Hepatocyte (in vitro differentiated cells): ENCODE measurements around the gene SUMO3. TPM values are rescaled to one million over a fixed set of nuclear protein-coding genes. Genes with fewer than 3 reads are reported as not detected.

Experiments
- DNase-seq: peaks from one replicate; pipeline ENCODE4 v3.0.0-alpha.2; 2016; ENCODE audit warnings: low spot score
- H2AFZ ChIP-seq: fragments of 200-600 bp; sonication (generic); 2 replicates; pipeline ENCODE4 v1.6.0; 2016; ENCODE audit warnings: antibody characterized with exemption, mild to moderate bottlenecking
- H3K27ac ChIP-seq: fragments of 200-600 bp; sonication (generic); 2 replicates; pipeline ENCODE4 v1.5.1; 2016; ENCODE audit warnings: mild to moderate bottlenecking
- H3K27me3 ChIP-seq: fragments of 200-600 bp; sonication (generic); 2 replicates; pipeline ENCODE4 v1.6.1; 2016
- H3K36me3 ChIP-seq: fragments of 200-600 bp; sonication (generic); replicated peaks from 2 replicates; pipeline ENCODE4 v1.5.1; 2016; ENCODE audit warnings: low read depth; ENCODE audit not compliant: insufficient read depth
- H3K4me1 ChIP-seq: fragments of 200-600 bp; sonication (generic); 2 replicates; pipeline ENCODE4 v1.5.1; 2016; ENCODE audit warnings: mild to moderate bottlenecking, moderate library complexity; ENCODE audit not compliant: insufficient read depth
- H3K4me2 ChIP-seq: fragments of 200-600 bp; sonication (generic); 2 replicates; pipeline ENCODE4 v1.6.0; 2016
- H3K4me3 ChIP-seq: fragments of 200-600 bp; sonication (generic); 2 replicates; pipeline ENCODE4 v1.5.1; 2016; ENCODE audit warnings: mild to moderate bottlenecking
- H3K79me2 ChIP-seq: fragments of 200-600 bp; sonication (generic); 2 replicates; pipeline ENCODE4 v1.6.0; 2017; ENCODE audit warnings: mild to moderate bottlenecking
- H3K9me2 ChIP-seq: fragments of 200-600 bp; sonication (generic); replicated peaks from 2 replicates; pipeline ENCODE4 v1.6.0; 2017; ENCODE audit warnings: mild to moderate bottlenecking; ENCODE audit not compliant: insufficient read depth
- H3K9me3 ChIP-seq: fragments of 200-600 bp; sonication (generic); 2 replicates; pipeline ENCODE4 v1.5.1; 2016; ENCODE audit warnings: low read depth, mild to moderate bottlenecking
- H4K20me1 ChIP-seq: fragments of 200-600 bp; sonication (generic); 2 replicates; pipeline ENCODE4 v1.6.0; 2016; ENCODE audit warnings: mild to moderate bottlenecking; ENCODE audit not compliant: insufficient read depth, poor library complexity, severe bottlenecking
- CTCF ChIP-seq: fragments of 200-600 bp; sonication (generic); IDR thresholded peaks from 2 replicates; pipeline ENCODE4 v1.5.1; 2016; ENCODE audit warnings: antibody characterized with exemption, mild to moderate bottlenecking; ENCODE audit not compliant: poor library complexity
- EZH2 ChIP-seq: fragments of 200-600 bp; sonication (generic); IDR thresholded peaks from 2 replicates; pipeline ENCODE4 v1.6.1; 2016; ENCODE audit warnings: antibody characterized with exemption, mild to moderate bottlenecking, borderline replicate concordance
- EZH2phosphoT487 ChIP-seq: fragments of 200-600 bp; sonication (generic); IDR thresholded peaks from one replicate; pipeline ENCODE4 v1.6.1; 2018; ENCODE audit warnings: antibody characterized with exemption, mild to moderate bottlenecking, low read depth, moderate library complexity; ENCODE audit not compliant: unreplicated experiment, severe bottlenecking
- WGBS: methylation state at CpG from one replicate; pipeline ENCODE4 v1.1.6; 2016; ENCODE audit warnings: low lambda C conversion rate; ENCODE audit errors: missing lambda C conversion rate; 5-methylcytosine and 5-hydroxymethylcytosine counted together
- polyA plus RNA-seq: library from polyadenylated mRNA; unstranded; fragments of >200 nt; fragmentation: Nextera tagmentation; extraction: Ambion mirVana; gene quantifications from 2 replicates; pipeline ENCODE4 v1.2.1, GENCODE V29; 2016
- total RNA-seq: library from RNA; depleted of rRNA; stranded (reverse); fragments of >200 nt; gene quantifications from 2 replicates; pipeline ENCODE4 v1.2.3, GENCODE V29; 2014

Gene SUMO3
- total and polyA plus RNA-seq, 2 experiments from 2014 or later: 68.5 to 97.0 TPM

- H3K4me2 ChIP-seq: no peak overlapping the region
Measured at GRCh38 chr21:44858291-44858690, 40.4 kb upstream of the SUMO3 start.

GRCh38 chr21:44857127-44857892 lies 39.4 kb upstream of the SUMO3 start:
- H3K4me3 ChIP-seq: no peak overlapping the region
- peaks cover 16% of the 10 kb centered on the region for H3K4me1 ChIP-seq
- WGBS: 93% methylated on average over 16 of the region's 16 CpGs
- no peaks in the 10 kb centered on the region for H3K27me3 ChIP-seq
- TF ChIP-seq CTCF (no peak), EZH2phosphoT487 (no peak), EZH2 (no peak)
- peaks cover 82% of the 10 kb centered on the region for H4K20me1 ChIP-seq
- no peak overlapping the region for H3K27ac ChIP-seq
- no peak overlapping the region for H3K4me2 ChIP-seq
- no peaks in the 10 kb centered on the region for H3K9me2 ChIP-seq
- no peaks in the 10 kb centered on the region for H3K36me3 ChIP-seq
- H3K9me3 ChIP-seq: no peaks in the 10 kb centered on the region
- no peak for DNase-seq
- peaks cover 98% of the 10 kb centered on the region for H3K79me2 ChIP-seq
- no peak overlapping the region for H2AFZ ChIP-seq

More at GRCh38 chr21:44858291-44858690, 40.4 kb upstream of the SUMO3 start:
- Histone ChIP-seq H3K27me3 (no peaks in the 10 kb centered on the region), H3K4me1 (peaks cover 6% of the 10 kb centered on the region), H2AFZ (no peak overlapping the region), H3K36me3 (no peaks in the 10 kb centered on the region), H3K9me2 (no peaks in the 10 kb centered on the region), H4K20me1 (peaks cover 83% of the 10 kb centered on the region), H3K79me2 (peaks cover 99% of the 10 kb centered on the region), H3K27ac (no peak overlapping the region), H3K4me3 (no peak overlapping the region), H3K9me3 (no peaks in the 10 kb centered on the region)
- TF ChIP-seq CTCF: no peak
- no peak for TF ChIP-seq EZH2phosphoT487
- no peak for TF ChIP-seq EZH2
- DNase-seq: no peak
- WGBS: 91% methylated on average over 15 of the region's 15 CpGs

GRCh38 chr21:44856131-44856530 lies 38.3 kb upstream of the SUMO3 start:
- H4K20me1 ChIP-seq: peaks cover 73% of the 10 kb centered on the region
- peaks cover 97% of the 10 kb centered on the region for H3K79me2 ChIP-seq
- H3K4me1 ChIP-seq: peaks cover 17% of the 10 kb centered on the region
- H3K27me3 ChIP-seq: no peaks in the 10 kb centered on the region
- H3K27ac ChIP-seq: no peak overlapping the region
- no peaks in the 10 kb centered on the region for H3K9me2 ChIP-seq
- TF ChIP-seq EZH2 (no peak), EZH2phosphoT487 (no peak), CTCF (no peak)
- H3K4me3 ChIP-seq: no peak overlapping the region
- DNase-seq: no peak
- H2AFZ ChIP-seq: no peak overlapping the region
- H3K4me2 ChIP-seq: no peak overlapping the region
- 97% methylated on average over 17 of the region's 17 CpGs for WGBS
- H3K36me3 ChIP-seq: no peaks in the 10 kb centered on the region
- H3K9me3 ChIP-seq: no peaks in the 10 kb centered on the region
